HT-29 (cell line): ENCODE data around the gene MAGEA8. TPM values are rescaled to one million over a fixed set of nuclear protein-coding genes. Genes with fewer than 3 reads are reported as not detected.
"Not testable (repeated sequence)": the region's sequence is repeated elsewhere in the genome, so short reads cannot be mapped to it uniquely, and the experiment has no call there.

ENCODE experiments used
- DNase-seq: peaks from one replicate; pipeline ENCODE4 v3.0.0-alpha.2; 2015; ENCODE audit warnings: low spot score
- total RNA-seq: library from RNA; depleted of rRNA; stranded (reverse); fragments of >200 nt; shearing (Covaris generic); gene quantifications from 2 replicates; pipeline ENCODE4 v1.2.3, GENCODE V29; 2014; rRNA removed

The MAGEA8 gene
- total RNA-seq, 1 experiment from 2014 or later, result not detected

DNA sequence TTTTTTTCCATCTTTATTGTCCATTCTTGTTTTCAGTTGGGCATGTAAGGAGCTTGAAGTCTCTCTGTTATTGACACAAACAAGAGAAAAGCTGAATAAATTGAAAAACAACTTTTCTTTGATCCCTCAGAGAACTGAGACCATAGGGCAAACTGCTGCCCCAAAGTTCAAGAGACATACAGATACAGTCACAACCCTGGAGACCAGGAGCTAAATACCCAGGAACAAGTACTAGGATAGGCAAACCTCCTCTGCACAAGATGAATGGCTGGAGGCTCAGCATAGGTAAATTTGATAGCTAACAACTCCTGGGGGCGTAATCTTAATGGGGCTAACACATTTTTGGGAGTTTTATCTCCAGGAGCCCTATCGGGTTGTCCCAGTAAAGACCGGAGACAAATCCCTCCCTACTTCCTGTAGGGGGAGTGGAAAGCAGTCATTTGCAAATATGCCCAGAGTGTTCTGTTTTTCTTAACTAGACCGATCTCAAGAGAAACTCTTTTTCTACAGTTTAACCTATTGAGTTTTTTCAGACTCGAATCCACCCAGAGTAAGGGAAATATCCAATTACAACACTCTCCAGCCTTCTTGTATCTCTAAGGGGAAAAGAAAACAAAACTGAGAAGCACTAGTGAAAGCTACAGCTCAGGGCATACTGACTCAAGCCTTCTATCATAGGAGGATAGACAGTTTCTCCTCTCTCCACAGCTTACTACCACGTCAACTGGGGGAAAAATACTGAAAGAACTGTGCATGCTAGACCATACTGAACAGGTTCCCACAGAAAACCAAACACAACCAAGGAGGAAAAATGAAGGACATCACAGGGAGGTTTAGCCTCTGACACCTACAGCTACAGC, 23.1 kb downstream of the MAGEA8 start:
- peak; percentile 27 for DNase-seq

DNA sequence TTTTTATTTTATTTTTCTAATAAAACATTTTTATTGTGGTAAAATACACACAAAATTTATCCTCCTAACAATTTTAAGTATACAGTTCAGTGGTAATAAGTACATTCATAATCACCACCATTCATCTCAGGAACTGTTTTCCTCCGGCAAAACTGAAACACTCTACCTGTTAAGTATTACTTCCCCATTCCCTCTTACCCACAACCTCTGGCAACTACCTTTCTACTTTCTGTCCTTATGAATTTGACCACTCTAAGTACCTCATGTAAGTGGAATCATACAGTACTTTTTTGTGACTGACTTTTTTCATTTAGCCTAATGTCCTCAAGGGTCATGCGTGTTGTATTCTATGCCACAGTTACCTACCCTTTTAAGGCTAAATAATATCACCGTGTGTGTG, 27.3 kb downstream of the MAGEA8 start:
- DNase-seq, result no peak

DNA sequence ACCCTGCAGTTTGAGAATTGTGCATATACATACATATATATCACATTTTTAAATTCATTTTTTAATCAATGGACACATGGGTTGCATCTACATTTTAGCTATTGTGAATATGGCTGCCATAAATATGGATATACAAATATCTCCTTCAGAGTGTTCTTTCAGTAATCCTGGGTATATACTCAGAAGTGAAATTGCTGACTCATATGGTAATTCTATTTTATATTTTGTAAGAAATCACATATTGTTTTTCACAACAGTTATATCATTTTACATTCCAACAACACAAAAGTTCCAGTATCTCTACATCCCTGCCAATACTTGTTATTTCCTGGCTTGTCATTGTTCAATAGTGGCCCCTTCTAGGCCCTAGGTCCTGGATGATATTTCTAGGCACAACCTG, 27.7 kb downstream of the MAGEA8 start:
- DNase-seq, result no peak

DNA sequence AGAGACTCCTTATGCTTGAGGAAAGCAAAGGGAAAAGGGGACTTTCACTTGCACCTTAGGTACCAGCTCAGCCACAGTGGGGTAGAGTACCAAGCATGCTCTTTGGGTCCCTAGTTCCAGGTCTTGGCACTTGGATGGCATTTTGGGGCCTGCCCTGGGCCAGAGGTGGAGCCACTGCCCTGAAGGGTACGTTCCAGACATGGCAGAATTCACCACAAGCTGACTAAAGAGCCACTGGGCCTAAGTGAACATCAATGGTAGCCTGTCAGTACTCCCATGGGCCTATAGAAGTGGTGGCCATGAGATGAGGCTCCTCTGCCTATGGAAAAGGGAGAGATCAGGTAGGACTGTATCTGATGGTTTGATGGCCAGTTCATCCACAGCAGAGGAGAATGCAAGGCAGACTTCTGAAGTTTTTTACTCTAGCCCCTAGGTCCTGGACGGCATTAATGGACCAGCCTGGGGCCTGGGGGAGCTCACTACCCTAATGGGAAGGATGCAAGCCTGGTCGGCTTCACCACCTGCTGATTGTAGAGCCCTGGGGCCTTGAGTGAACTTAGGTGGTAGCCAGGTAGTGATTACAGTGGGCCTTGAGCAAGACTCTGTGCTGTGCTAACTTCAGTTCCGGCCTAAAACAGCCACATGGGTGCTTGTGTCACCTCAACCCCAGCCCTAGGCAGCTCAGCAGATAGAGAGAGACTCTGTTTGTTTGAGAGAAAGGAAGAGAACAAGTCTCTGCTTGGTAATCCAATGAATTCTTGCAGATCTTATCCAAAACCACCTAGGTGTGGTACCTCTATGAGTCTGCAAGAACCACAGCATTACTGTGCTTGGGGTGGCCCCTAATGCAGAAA, 28.6 kb downstream of the MAGEA8 start:
- DNase-seq, result no peak

DNA sequence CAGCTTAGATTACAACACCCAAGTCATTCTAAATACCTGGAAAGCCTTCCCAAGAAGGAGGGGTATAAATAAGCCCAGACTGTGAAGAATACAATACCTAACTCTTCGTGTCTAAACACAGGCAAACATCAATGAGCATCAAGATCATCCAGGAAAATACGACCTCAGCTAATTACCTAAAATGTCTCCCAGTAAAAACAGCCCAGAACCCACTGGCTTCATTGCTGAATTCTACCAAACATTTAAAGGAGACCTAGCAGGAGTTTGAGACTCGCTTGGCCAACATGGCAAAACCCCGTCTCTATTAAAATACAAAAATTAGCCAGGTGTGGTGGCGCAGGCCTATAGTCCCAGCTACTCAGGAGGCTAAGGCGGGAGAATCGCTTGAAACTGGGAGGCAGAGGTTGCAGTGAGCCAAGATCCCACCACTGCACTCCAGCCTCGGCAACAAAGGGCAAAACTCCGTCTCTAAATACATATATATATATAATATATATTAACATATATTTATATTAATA, 29.3 kb downstream of the MAGEA8 start:
- no peak for DNase-seq

DNA sequence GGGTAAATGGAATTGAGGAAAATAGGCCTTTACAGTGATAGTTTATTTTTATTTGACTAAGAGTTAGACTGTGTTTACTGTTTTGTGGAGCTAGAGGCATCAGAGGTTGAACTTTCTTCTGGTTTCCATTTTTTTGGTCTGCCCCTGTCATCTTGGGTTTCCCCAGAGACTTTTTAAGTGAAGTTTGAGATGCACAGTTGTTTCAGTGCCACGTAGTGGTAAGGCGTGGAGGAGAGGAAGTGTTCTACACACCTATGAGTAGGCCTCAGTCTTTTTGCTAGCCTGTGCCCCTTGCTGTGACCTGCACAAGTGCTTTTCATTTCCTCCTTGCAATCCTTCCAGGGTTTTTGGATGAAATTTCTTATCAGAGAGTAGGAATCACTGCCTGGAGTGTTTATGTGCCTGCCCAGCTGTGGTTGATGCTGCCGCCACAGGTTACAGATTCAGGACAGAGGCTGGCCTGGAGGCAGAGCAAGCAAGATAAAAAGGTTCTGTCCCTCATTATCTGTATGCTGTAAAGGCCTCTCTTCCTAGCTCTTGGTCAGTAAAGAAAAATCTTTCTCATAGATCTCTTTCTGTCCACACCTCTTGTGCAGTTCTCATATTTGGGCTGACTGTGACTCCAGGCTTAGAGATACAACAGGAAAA, 35.9 kb downstream of the MAGEA8 start:
- DNase-seq, result no peak

DNA sequence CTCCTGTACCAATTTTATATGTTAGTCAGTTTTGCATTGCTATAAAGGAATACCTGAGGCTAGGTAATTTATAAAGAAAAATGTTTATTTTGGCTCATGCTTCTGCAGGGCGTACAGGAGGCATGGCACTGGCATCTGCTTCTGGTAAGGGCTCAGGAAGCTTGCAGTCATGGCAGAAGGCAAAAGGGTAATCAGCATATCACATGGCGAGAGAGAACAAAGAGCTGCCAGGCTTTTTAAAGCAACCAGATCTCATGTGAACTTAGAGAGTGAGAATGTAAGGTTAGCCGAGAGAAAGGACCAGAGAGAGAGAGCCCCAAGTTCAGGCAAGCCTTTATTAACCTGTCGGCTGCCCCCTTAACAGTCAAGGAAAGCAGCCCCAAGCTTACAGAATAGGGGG, 42.9 kb downstream of the MAGEA8 start:
- DNase-seq, result not testable (repeated sequence)

DNA sequence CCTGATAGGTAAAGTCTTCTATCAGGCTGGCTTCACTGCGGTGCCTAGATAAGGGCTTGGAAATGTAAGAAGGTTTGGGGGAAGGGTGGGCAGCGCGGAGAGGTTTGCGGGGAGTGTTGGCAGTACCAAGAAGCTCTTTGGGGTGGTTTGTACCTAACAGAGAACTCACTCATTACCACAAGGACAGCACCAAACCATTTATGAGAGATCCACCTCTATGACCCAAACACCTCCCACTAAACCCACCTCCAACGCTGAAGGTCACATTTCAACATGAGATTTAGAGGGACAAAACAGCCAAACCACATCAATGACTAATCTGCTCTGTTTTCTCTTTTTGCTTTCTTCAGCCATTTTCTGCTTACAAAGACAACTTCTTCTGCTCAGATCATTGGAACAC, 43.5 kb downstream of the MAGEA8 start:
- not testable (repeated sequence) for DNase-seq

DNA sequence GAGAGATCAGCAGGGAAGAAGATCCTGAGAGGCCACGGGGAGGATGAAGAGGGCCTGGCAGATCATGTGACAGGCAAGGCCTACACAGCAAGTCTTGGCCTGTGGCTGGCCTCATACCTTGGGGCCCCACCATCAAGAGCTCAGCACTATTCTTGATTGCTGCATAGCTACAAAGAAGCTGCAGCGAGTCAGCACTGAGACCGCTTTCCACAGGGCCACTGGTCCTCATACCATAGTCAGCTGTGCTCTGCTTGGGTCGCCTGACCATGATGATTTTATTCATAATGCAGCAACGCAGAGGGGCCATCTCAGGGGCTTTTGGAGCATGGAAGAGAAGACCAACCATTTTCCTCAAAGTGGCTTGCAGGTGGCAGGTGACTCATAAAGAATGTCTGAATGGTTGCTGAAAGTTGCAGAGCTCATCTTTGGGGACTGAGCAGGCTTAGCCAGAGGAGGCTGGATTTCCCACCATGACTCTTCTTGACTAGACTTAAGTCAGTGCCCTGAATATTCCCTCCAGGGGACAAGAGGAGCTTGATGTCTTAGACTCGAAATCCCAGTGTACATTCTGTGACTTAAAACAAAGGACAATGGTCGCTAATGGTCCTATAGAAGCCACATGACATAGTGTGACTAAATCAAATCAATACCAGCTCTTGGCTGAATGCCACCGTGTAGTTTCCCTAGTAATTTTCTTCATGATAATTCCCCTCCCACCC, 46.4 kb downstream of the MAGEA8 start:
- DNase-seq, result not testable (repeated sequence)

DNA sequence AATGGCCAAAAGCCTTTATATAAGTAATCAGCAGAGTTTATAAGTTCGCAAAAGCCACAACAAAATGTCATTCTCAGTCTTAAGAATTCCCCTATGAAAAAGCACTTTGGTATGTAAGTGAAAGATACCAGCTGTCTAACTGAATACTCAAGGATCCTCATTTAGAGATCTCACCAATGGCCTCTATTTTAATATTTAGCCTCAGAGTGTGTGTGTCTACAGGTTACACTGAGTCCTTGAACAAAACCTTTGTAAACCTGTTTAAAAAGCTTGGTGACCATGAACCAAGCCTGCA, 46.9 kb downstream of the MAGEA8 start:
- not testable (repeated sequence) for DNase-seq

DNA sequence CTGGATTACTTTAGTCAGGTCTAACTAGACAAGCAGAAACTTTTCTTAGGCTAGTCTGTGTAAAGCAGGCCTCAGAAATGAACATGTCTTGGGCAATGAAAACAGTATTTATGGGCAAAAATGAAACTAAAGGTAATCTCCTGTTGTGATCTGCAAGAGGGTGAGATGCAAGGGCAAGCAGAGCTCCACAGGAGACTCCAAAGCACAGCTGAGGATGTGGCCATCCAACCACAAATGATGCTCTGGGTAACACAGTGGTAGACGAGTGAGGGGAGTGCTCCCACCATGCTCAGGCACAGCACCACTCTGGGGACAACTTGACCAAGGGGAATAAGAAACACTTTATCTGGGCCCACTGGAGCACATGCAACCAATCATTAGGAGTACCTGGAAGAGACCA, 47.7 kb downstream of the MAGEA8 start:
- not testable (repeated sequence) for DNase-seq

DNA sequence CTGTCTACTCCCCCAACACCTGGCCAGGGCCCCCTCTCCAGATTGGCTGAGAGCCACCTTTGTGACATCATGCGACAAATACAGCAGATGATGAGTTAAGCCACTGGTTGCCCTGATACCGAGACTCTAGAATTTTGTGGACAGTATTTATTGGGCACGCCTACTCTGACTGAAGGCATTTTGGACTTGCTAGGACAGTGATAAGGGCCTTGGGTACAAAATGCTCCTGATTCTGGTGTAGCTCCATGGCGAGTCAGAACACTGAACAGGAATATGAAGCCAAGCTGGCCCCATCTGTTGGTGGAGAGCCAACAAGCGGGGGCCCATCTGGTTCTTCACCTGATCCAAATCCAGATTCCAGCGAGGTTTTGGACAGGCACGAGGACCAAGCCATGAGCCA, 48.4 kb downstream of the MAGEA8 start, which contains the start of gene HSFX4:
TSS of gene HSFX4 (plus strand) at position 174 of the 400 bp plus-strand sequence. CDS start at position 246, 72 bp downstream.
- DNase-seq, result not testable (repeated sequence)

DNA sequence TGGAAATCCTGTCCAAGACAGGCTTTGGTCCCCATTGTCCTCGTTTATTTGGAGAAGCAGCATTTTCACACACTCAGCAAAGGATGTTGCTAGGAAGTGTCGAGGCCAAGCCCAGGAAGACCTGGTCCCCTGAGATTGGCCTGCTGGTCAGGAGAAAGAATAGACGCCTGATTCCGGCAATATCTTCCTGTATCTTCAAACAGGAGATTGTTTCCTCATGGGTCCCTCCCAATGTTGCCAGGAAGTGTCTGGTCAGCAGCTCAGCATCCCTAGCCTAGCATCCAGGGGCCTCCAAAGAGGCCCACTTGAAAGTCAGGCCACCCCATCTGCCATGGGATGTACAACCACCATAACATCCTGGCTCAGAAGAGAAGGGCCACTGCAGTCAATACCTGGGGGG, 50.4 kb downstream of the MAGEA8 start:
- DNase-seq, result not testable (repeated sequence)

DNA sequence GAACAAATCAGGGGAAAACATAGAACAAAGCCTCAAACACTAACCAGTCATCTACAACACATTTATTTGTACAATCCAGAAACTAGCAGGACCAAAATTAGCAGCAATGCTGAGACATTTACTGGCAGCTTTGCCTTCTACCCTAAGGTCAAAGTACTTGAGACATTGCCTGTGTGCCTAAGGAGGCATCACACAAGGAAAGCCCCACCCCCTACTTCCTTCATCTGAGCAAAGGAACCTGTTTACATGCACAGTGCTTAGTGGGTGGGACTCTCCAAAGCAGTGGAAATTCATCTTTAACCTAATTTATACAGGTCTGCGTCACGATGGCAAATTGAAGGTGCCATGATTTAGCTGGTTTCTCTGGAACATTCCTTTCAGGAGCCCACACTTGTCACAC, 51.2 kb downstream of the MAGEA8 start:
- DNase-seq, result not testable (repeated sequence)

DNA sequence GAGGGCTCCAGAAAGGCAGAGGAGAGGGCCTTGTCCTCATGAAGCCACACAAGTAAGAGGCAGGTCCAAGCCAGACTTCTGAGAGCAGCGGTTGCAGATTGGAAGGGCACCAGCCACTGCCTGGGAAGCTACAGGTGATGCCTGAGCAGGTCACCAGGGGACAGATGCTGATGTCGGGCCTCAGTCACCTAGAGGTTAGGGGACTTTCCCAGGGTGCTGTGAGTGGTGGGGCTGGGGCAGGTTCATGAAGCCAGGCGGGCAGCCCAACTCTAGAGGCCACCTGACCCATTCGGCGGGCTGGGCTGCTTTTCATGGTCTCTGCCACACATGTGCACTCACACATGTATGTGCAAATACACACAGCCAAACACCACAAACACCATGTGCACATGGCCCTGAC, 52.0 kb downstream of the MAGEA8 start:
- DNase-seq, result not testable (repeated sequence)

DNA sequence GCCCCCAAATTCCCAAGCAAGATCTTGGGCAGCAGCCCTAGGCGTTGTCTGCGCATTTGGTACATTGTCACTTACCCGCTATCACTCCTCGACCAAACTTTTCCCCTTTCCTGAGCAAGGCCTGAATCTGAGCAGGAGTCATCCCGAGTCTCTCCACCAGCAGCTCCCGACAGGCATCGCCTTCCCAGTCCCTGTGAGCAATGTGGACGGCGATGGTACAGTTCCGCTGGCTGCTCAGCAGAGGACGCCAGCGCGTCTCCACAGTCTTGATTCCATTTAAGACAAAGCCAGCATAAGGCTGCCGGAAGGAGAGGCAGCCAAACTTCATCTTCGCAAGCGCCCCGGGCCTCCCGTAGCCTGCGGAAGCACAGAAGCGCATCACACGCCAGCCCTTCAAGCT, 52.6 kb downstream of the MAGEA8 start:
- not testable (repeated sequence) for DNase-seq

Other genes starting within 250 kb of the MAGEA8 start
- 12.3 and 25.0 TPM in 2 replicates for gene TMEM185A, start 249.4 kb upstream of the MAGEA8 start, total RNA-seq
- not detected in 2 replicates for gene MAGEA11, start 169.1 kb upstream of the MAGEA8 start, total RNA-seq
- 0.26 and 0.86 TPM in 2 replicates for gene HSFX1, start 107.1 kb upstream of the MAGEA8 start, total RNA-seq
- not detected in 2 replicates for gene MAGEA9, start 99.3 kb upstream of the MAGEA8 start, total RNA-seq
- gene HSFX4, start 48.4 kb downstream of the MAGEA8 start, total RNA-seq, result 0.47 TPM in 1 of 2 replicates, not detected in the other
- 45.0 and 45.6 TPM in 2 replicates for gene EOLA2, start 57.3 kb downstream of the MAGEA8 start, total RNA-seq